Measurements from ENCODE around the gene DNAJB1. TPM values are rescaled to one million over a fixed set of nuclear protein-coding genes. Genes with fewer than 3 reads are reported as not detected.

DNAJB1 gene
- polyA plus RNA-seq = 249 to 290 TPM (median 265 TPM) in 3 replicates
- polyA plus RNA-seq (2011; ENCODE audit: low read depth) = 402 TPM
- polyA plus RNA-seq (2011; cell fraction: cytosol; rRNA removed) = 283 and 335 TPM in 2 replicates
- 248 and 253 TPM in 2 replicates for polyA plus RNA-seq (2011; cell fraction: nucleus; rRNA removed)
- polyA plus RNA-seq (2012; ENCODE audit: low replicate concordance) = 187 and 359 TPM in 2 replicates
- polyA minus RNA-seq = 150 to 262 TPM (median 198 TPM) in 3 replicates
- polyA minus RNA-seq (2011; cell fraction: cytosol; rRNA and poly(A)+ RNA removed) = 156 TPM
- 90.0 and 121 TPM in 2 replicates for polyA minus RNA-seq (2011; cell fraction: nucleus; rRNA and poly(A)+ RNA removed)

DNA sequence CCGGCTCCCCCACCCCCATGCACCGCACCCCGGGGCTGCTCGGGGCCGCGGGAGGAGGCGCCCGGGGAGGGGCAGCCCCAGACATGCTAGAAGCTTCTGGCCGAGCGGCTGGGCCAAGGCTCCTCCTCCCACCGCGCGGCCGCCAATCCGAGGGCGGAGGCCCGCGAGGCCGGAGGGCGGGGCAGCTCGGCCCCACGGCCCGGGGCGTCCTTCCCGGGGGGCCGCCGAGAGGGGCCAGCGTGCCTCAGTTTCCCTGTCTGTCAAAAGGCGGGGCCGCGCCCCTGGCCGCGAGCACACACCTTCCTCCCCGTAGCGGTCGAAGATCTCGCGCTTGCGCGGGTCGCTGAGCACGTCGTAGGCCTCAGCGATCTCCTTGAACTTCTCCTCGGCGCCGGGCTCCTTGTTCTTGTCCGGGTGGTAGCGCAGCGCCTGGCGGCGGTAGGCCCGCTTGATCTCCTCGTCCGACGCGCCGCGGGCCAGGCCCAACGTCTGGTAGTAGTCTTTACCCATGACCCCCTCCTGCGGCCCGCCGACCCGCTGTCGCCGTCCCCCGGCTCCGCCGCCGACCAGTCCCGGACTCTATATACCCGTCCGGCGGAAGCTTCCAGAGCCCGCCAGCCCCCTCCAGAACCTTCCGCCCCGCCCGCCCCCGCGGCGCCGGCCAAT lies at the start of gene DNAJB1:
Gene DNAJB1 (minus strand): TSS at position 558 of the 666 bp plus-strand sequence. CDS start 48 bp downstream, at position 510.
- H3K9me1 ChIP-seq (ENCODE audit: control insufficient read depth, extremely low read depth, insufficient read depth, low read length) = peaks cover 4% of the 10 kb centered on the region
- no peaks in the 10 kb centered on the region for H3K9me3 ChIP-seq (ENCODE audit: control insufficient read depth, low read depth, low read length)
- peak within 1 kb of the TSS; percentile 2 for H2AFZ ChIP-seq (ENCODE audit: control insufficient read depth, low read length)
- peak within 1 kb of the TSS; percentile 99 for H3K9ac ChIP-seq (ENCODE audit: control insufficient read depth, extremely low read depth, insufficient read depth, low read length)
- dilution Hi-C loops (cut with MboI; ENCODE audit: extremely low pct_ligation_motif_present, low sequenced_read_pairs) = no loop called here
- no peak for TF ChIP-seq EZH2 (IDR thresholded peaks at IDR 0.05; ENCODE audit: low read length)
- TF ChIP-seq, protein P1, sequence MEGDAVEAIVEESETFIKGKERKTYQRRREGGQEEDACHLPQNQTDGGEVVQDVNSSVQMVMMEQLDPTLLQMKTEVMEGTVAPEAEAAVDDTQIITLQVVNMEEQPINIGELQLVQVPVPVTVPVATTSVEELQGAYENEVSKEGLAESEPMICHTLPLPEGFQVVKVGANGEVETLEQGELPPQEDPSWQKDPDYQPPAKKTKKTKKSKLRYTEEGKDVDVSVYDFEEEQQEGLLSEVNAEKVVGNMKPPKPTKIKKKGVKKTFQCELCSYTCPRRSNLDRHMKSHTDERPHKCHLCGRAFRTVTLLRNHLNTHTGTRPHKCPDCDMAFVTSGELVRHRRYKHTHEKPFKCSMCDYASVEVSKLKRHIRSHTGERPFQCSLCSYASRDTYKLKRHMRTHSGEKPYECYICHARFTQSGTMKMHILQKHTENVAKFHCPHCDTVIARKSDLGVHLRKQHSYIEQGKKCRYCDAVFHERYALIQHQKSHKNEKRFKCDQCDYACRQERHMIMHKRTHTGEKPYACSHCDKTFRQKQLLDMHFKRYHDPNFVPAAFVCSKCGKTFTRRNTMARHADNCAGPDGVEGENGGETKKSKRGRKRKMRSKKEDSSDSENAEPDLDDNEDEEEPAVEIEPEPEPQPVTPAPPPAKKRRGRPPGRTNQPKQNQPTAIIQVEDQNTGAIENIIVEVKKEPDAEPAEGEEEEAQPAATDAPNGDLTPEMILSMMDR (optimal IDR thresholded peaks at IDR 0.05 in 1 of 3, IDR thresholded peaks at IDR 0.05 in 1 of 3, conservative IDR thresholded peaks at IDR 0.05 in 1 of 3; ENCODE audit: extremely low read depth in 1 of 3, insufficient read depth in 2 of 3, low read length in 3 of 3) = no peak
- peaks cover 31% of the 10 kb centered on the region for H3K79me2 ChIP-seq (ENCODE audit: control insufficient read depth, insufficient read depth, low read length)
- no peak for FAIRE-seq
- peak within 1 kb of the TSS; percentile 97 for H3K27ac ChIP-seq (ENCODE audit: control insufficient read depth, insufficient read depth, low read length)
- H3K27me3 ChIP-seq (ENCODE audit: control insufficient read depth, extremely low read depth, insufficient read depth, low read length) = no peaks in the 10 kb centered on the region
- H4K20me1 ChIP-seq (ENCODE audit: control insufficient read depth, extremely low read depth, insufficient read depth, low read length) = peaks cover 24% of the 10 kb centered on the region
- H3K4me2 ChIP-seq (ENCODE audit: control insufficient read depth, extremely low read depth, insufficient read depth, low read depth, low read length) = peak within 1 kb of the TSS; percentile 94
- H3K4me1 ChIP-seq (ENCODE audit: control insufficient read depth, extremely low read depth, insufficient read depth, low read length) = peaks cover 35% of the 10 kb centered on the region
- H3K4me3 ChIP-seq (ENCODE audit: control insufficient read depth in 2 of 3, extremely low read depth in 1 of 3, insufficient read depth in 2 of 3, low read depth in 1 of 3, low read length in 3 of 3) = peak within 1 kb of the TSS; percentile 83 to 99 (median 90)
- peak; percentile 69 for DNase-seq (ENCODE audit: low read depth, low spot score)
- peaks cover 24 to 35% of the 10 kb centered on the region in 2 experiments for H3K36me3 ChIP-seq (ENCODE audit: control insufficient read depth in 2 of 2, extremely low read depth in 1 of 2, insufficient read depth in 2 of 2, low read length in 2 of 2)

DNA sequence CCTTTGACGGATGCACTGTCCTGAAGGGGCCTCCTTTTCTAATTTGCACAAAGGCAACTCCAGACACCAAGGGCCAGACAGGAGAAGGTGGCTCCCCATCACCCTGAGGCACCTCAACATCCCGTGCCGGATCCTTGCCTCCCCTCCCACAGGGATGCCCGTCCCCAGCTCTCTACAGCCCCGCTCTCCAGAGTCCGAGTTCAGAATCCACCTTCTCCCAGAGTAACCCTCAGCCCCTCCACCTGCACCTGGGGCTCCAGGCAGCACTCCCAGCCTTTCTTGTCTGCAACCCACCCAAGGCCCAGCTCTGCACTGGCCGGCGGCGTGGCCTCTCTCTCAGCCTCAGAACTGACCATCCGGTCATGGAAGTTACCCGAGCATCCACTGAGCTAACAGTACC lies 48.9 kb upstream of the DNAJB1 start:
- FAIRE-seq (no peak), DNase-seq (ENCODE audit: low read depth, low spot score) (no peak)
- H3K79me2 ChIP-seq (ENCODE audit: control insufficient read depth, insufficient read depth, low read length) = peaks cover 37% of the 10 kb centered on the region
- no peak overlapping the region for H3K4me2 ChIP-seq (ENCODE audit: control insufficient read depth, extremely low read depth, insufficient read depth, low read depth, low read length)
- TF ChIP-seq, protein P1 (optimal IDR thresholded peaks at IDR 0.05 in 1 of 3, IDR thresholded peaks at IDR 0.05 in 1 of 3, conservative IDR thresholded peaks at IDR 0.05 in 1 of 3; ENCODE audit: extremely low read depth in 1 of 3, insufficient read depth in 2 of 3, low read length in 3 of 3) = no peak
- TF ChIP-seq EZH2 (IDR thresholded peaks at IDR 0.05; ENCODE audit: low read length) = no peak
- H3K9me1 ChIP-seq (ENCODE audit: control insufficient read depth, extremely low read depth, insufficient read depth, low read length) = no peaks in the 10 kb centered on the region
- dilution Hi-C loops (cut with MboI; ENCODE audit: extremely low pct_ligation_motif_present, low sequenced_read_pairs) = no loop called here
- H3K4me1 ChIP-seq (ENCODE audit: control insufficient read depth, extremely low read depth, insufficient read depth, low read length) = peaks cover 18% of the 10 kb centered on the region
- no peak overlapping the region for H3K4me3 ChIP-seq (ENCODE audit: control insufficient read depth in 2 of 3, extremely low read depth in 1 of 3, insufficient read depth in 2 of 3, low read depth in 1 of 3, low read length in 3 of 3)
- peaks cover 7 to 16% of the 10 kb centered on the region in 2 experiments for H3K36me3 ChIP-seq (ENCODE audit: control insufficient read depth in 2 of 2, extremely low read depth in 1 of 2, insufficient read depth in 2 of 2, low read length in 2 of 2)
- H4K20me1 ChIP-seq (ENCODE audit: control insufficient read depth, extremely low read depth, insufficient read depth, low read length) = no peaks in the 10 kb centered on the region
- no peak overlapping the region for H3K9ac ChIP-seq (ENCODE audit: control insufficient read depth, extremely low read depth, insufficient read depth, low read length)
- H3K27me3 ChIP-seq (ENCODE audit: control insufficient read depth, extremely low read depth, insufficient read depth, low read length) = no peaks in the 10 kb centered on the region
- H3K9me3 ChIP-seq (ENCODE audit: control insufficient read depth, low read depth, low read length) = no peaks in the 10 kb centered on the region
- no peak overlapping the region for H3K27ac ChIP-seq (ENCODE audit: control insufficient read depth, insufficient read depth, low read length)
- H2AFZ ChIP-seq (ENCODE audit: control insufficient read depth, low read length) = no peak overlapping the region

All from keratinocyte (primary cell).